Hematopoietic multipotent progenitor cell treated with erythropoietin and hydrocortisone succinate and interleukin-3 and kit ligand, for 17 days (in vitro differentiated cells): Measurements from ENCODE around the gene P2RY14.

Source experiments
- DNase-seq: peaks from one replicate; pipeline ENCODE4 v3.0.0-alpha.2; 2015; ENCODE audit warnings: low spot score

P2RY14 gene

GRCh38 chr3:151278230-151278629 lies at the start of gene P2RY14:
TSS of gene P2RY14 (minus strand) at chr3:151278542. CDS start at chr3:151214316, 64,226 bp downstream.
- no peak for DNase-seq

GRCh38 chr3:151327571-151328198 lies 49.3 kb upstream of the P2RY14 start:
- DNase-seq, result no peak

- no peak for DNase-seq
These were observed 44.2 kb upstream of the P2RY14 start for GRCh38 chr3:151322511-151322910.

- DNase-seq, result no peak
These were observed 43.2 kb upstream of the P2RY14 start for GRCh38 chr3:151321526-151321925.

- DNase-seq, result no peak
These were observed 41.8 kb upstream of the P2RY14 start for GRCh38 chr3:151320131-151320530.

- DNase-seq, result no peak
These were observed 41.3 kb upstream of the P2RY14 start for GRCh38 chr3:151319628-151320027.

GRCh38 chr3:151318991-151319390 lies 40.6 kb upstream of the P2RY14 start:
- no peak for DNase-seq

GRCh38 chr3:151318313-151318712 lies 40.0 kb upstream of the P2RY14 start:
- DNase-seq, result no peak

GRCh38 chr3:151316267-151316991 lies 38.1 kb upstream of the P2RY14 start, which contains the start of gene GPR87:
TSS of gene GPR87 (minus strand) at chr3:151316820. CDS start at chr3:151300100, 16,720 bp downstream.
- DNase-seq, result no peak

GRCh38 chr3:151315846-151316245 lies 37.5 kb upstream of the P2RY14 start:
- DNase-seq, result no peak

- DNase-seq, result no peak
These were observed 36.8 kb upstream of the P2RY14 start for GRCh38 chr3:151315136-151315535.

- no peak for DNase-seq
These were observed 36.3 kb upstream of the P2RY14 start for GRCh38 chr3:151314593-151314992.

- no peak for DNase-seq
These were observed 35.8 kb upstream of the P2RY14 start for GRCh38 chr3:151314137-151314536.

GRCh38 chr3:151312972-151313371 lies 34.6 kb upstream of the P2RY14 start:
- no peak for DNase-seq

- no peak for DNase-seq
These were observed 31.2 kb upstream of the P2RY14 start for GRCh38 chr3:151309566-151309965.

GRCh38 chr3:151307583-151308488 lies 29.5 kb upstream of the P2RY14 start:
- DNase-seq, result no peak

GRCh38 chr3:151307131-151307530 lies 28.8 kb upstream of the P2RY14 start:
- DNase-seq, result no peak

- no peak for DNase-seq
These were observed 27.9 kb upstream of the P2RY14 start for GRCh38 chr3:151306168-151306810.

- DNase-seq, result no peak
These were observed 27.4 kb upstream of the P2RY14 start for GRCh38 chr3:151305775-151306151.

- no peak for DNase-seq
These were observed 26.9 kb upstream of the P2RY14 start for GRCh38 chr3:151305060-151305774.

- DNase-seq, result no peak
These were observed 25.4 kb upstream of the P2RY14 start for GRCh38 chr3:151303751-151304150.
